Sigmoid colon (tissue), 7 donors: ENCODE results near the gene COL17A1. TPM values are rescaled to one million over a fixed set of nuclear protein-coding genes. Genes with fewer than 3 reads are reported as not detected.

Experiments used
- DNase-seq: peaks from one replicate; pipeline ENCODE4 v3.0.0-alpha.2; 2019
- H3K27ac ChIP-seq, 4 donors: fragments of 200-600 bp; sonication (generic); one replicate each; pipeline ENCODE4 v1.5.1; 2016 to 2019; ENCODE audit warnings: mild to moderate bottlenecking in 1 of 4
- H3K27me3 ChIP-seq, 3 donors: fragments of 200-600 bp; sonication (generic); one replicate each; pipeline ENCODE4 v1.5.1; 2019; ENCODE audit warnings: mild to moderate bottlenecking in 1 of 3
- H3K36me3 ChIP-seq, 4 donors: fragments of 200-600 bp; sonication (generic); one replicate each; pipeline ENCODE4 v1.5.1; 2016 to 2019
- H3K4me1 ChIP-seq, 4 donors: fragments of 200-600 bp; sonication (generic); one replicate each; pipeline ENCODE4 v1.5.1; 2017 to 2019
- H3K4me3 ChIP-seq, 4 donors: fragments of 200-600 bp; sonication (generic); one replicate each; pipeline ENCODE4 v1.5.1; 2017 to 2019; ENCODE audit warnings: mild to moderate bottlenecking in 2 of 4, moderate library complexity in 1 of 4
- H3K9me3 ChIP-seq, 4 donors: fragments of 200-600 bp in 3 of 4; sonication (generic) in 3 of 4; one replicate each; pipeline versions ENCODE4 v1.5.1 to v1.6.1; 2013 to 2019
- CTCF ChIP-seq, 4 experiments: fragments of 450-650 bp in 3 of 4; fragments of 200-600 bp in 1 of 4; IDR thresholded peaks; one replicate each; pipeline ENCODE4 v1.5.1; 2016 to 2019; ENCODE audit warnings: antibody characterized with exemption in 4 of 4, mild to moderate bottlenecking in 3 of 4, moderate library complexity in 2 of 4
- EP300 ChIP-seq, 4 donors: sonication (generic); formaldehyde crosslinking; IDR thresholded peaks; one replicate each; pipeline ENCODE4 v1.6.1; 2017; ENCODE audit warnings: antibody characterized with exemption in 4 of 4
- POLR2A ChIP-seq, 2 donors: fragments of 450-650 bp; IDR thresholded peaks; one replicate each; pipeline ENCODE4 v1.6.1; 2016; ENCODE audit warnings: antibody characterized with exemption in 2 of 2, mild to moderate bottlenecking in 2 of 2, moderate library complexity in 2 of 2
- POLR2AphosphoS5 ChIP-seq, 4 donors: sonication (generic); formaldehyde crosslinking; IDR thresholded peaks; one replicate each; pipeline ENCODE4 v1.6.1; 2017; ENCODE audit warnings: antibody characterized with exemption in 4 of 4
- WGBS, 2 donors: extraction: QIAGEN DNeasy Blood & Tissue Kit; methylation state at CpG; one replicate each; pipeline ENCODE4 v1.1.7; 2013; 5-methylcytosine and 5-hydroxymethylcytosine counted together
- intact Hi-C: fragments of 100-400 bp; cut with DNase I; formaldehyde crosslinking; loops from one replicate; pipeline ENCODE4 v1.15.1; 2023
- polyA plus RNA-seq, 3 donors: library from polyadenylated mRNA; stranded (reverse); fragments of 200-250 nt; gene quantifications; one replicate each; pipeline ENCODE4 v1.2.3, GENCODE V29; 2013
- total RNA-seq, 4 donors: library from RNA; depleted of rRNA; stranded (reverse); fragments of >200 nt; gene quantifications; one replicate each; pipeline ENCODE4 v1.1.0, GENCODE V29; 2016
- donor health status: healthy with polysubstance abuse.
- donor health status: Bipolar disorder and iron deficiency.
- donor health status: healthy.

The COL17A1 gene
- total and polyA plus RNA-seq, 7 donors = 18.7 to 67.4 (median 24.0) TPM; not detected in 4

- H3K27ac ChIP-seq = peak overlapping the region in 2 of 4 donors; percentile 98
Observed at GRCh38 chr10:104123397-104123796, 37.7 kb upstream of the COL17A1 start.

GRCh38 chr10:104122225-104123107 is 36.8 kb upstream of the COL17A1 start:
- WGBS, 2 donors = 16 to 18% methylated on average over 23 of the region's 23 CpGs
- Histone ChIP-seq H3K27me3 (no peaks in the 10 kb centered on the region), H3K4me1 (peaks cover 0 to 13% (median 8%) of the 10 kb centered on the region in 4 donors), H3K36me3 (peaks cover 0 to 9% (median 0%) of the 10 kb centered on the region in 4 donors), H3K9me3 (no peaks in the 10 kb centered on the region), H3K4me3 (peak overlapping the region; percentile 69 to 84 (median 78)), H3K27ac (peak overlapping the region; percentile 96 to 98 (median 98))
- no peak for DNase-seq
- intact Hi-C loops = loop anchor here (1.0 to 5.0 kb wide), 4 partner anchors 110 to 235 kb away; partner anchors contain the start of genes CFAP43, CFAP58 and STN1
- TF ChIP-seq POLR2AphosphoS5 (IDR thresholded peaks at IDR 0.05) (no peak), EP300 (IDR thresholded peaks at IDR 0.05) (no peak), CTCF (IDR thresholded peaks at IDR 0.05) (no peak), POLR2A (IDR thresholded peaks at IDR 0.05) (no peak)

More at GRCh38 chr10:104123397-104123796, 37.7 kb upstream of the COL17A1 start:
- DNase-seq = no peak
- Histone ChIP-seq H3K36me3 (peaks cover 0 to 9% (median 0%) of the 10 kb centered on the region in 4 donors), H3K9me3 (no peaks in the 10 kb centered on the region), H3K27me3 (no peaks in the 10 kb centered on the region), H3K4me1 (peaks cover 0 to 13% (median 8%) of the 10 kb centered on the region in 4 donors), H3K4me3 (no peak overlapping the region)
- TF ChIP-seq CTCF (IDR thresholded peaks at IDR 0.05) (no peak), EP300 (IDR thresholded peaks at IDR 0.05) (no peak), POLR2AphosphoS5 (IDR thresholded peaks at IDR 0.05) (no peak), POLR2A (IDR thresholded peaks at IDR 0.05) (no peak)
- intact Hi-C loops = loop anchor here (2.0 to 5.0 kb wide), 3 partner anchors 109 to 236 kb away; partner anchors contain the start of genes CFAP43 and CFAP58
- 81 to 84% methylated on average over 1 of the region's 1 CpG for whole genome bisulfite sequencing, 2 donors

- Histone ChIP-seq H3K9me3 (no peaks in the 10 kb centered on the region), H3K4me3 (peak within 1 kb of the TSS; percentile 69 to 84 (median 78)), H3K27me3 (no peaks in the 10 kb centered on the region), H3K36me3 (peaks cover 0 to 9% (median 0%) of the 10 kb centered on the region in 4 donors), H3K4me1 (peaks cover 0 to 13% (median 8%) of the 10 kb centered on the region in 4 donors), H3K27ac (peak within 1 kb of the TSS; percentile 96 to 98 (median 98))
- 0% methylated on average over 67 of the region's 67 CpGs for WGBS, 2 donors
- peak; percentile 99 for DNase-seq
- intact Hi-C loops = loop anchor here (1.0 to 5.0 kb wide), 6 partner anchors 111 to 234 kb away; partner anchors contain the start of genes CFAP43, CFAP58, SLK and STN1
- TF ChIP-seq POLR2AphosphoS5 (IDR thresholded peaks at IDR 0.05) = peak; percentile 87 to 98 (median 92)
- peak; percentile 66 to 73 for TF ChIP-seq POLR2A (IDR thresholded peaks at IDR 0.05)
- peak in 1 of 4 donors; percentile 13 for TF ChIP-seq EP300 (IDR thresholded peaks at IDR 0.05)
- TF ChIP-seq CTCF (IDR thresholded peaks at IDR 0.05) = peak in 3 of 4 experiments; percentile 23 to 41 (median 37)
Observed at GRCh38 chr10:104121485-104122224, 36.0 kb upstream of the COL17A1 start, which contains the start of gene SFR1. SFR1 (plus strand) TSS chr10:104122171; CDS start chr10:104122184, 13 bp downstream.

GRCh38 chr10:104120903-104121484 is 35.3 kb upstream of the COL17A1 start:
- Histone ChIP-seq H3K36me3 (peaks cover 0 to 8% (median 0%) of the 10 kb centered on the region in 4 donors), H3K4me3 (peak overlapping the region; percentile 61 to 84 (median 72)), H3K27ac (peak overlapping the region; percentile 96 to 98 (median 98)), H3K4me1 (peaks cover 0 to 13% (median 8%) of the 10 kb centered on the region in 4 donors), H3K9me3 (no peaks in the 10 kb centered on the region), H3K27me3 (no peaks in the 10 kb centered on the region)
- TF ChIP-seq POLR2AphosphoS5 (IDR thresholded peaks at IDR 0.05) = peak; percentile 36 to 81 (median 46)
- TF ChIP-seq EP300 (IDR thresholded peaks at IDR 0.05) = no peak
- peak in 1 of 2 donors; percentile 15 for TF ChIP-seq POLR2A (IDR thresholded peaks at IDR 0.05)
- no peak for TF ChIP-seq CTCF (IDR thresholded peaks at IDR 0.05)
- WGBS, 2 donors = 0% methylated on average over 28 of the region's 28 CpGs
- intact Hi-C loops = loop anchor here (1.0 to 5.0 kb wide), 4 partner anchors 135 to 234 kb away; partner anchors contain the start of genes CFAP58 and SLK
- DNase-seq = peak; percentile 97
